ENCODE measurements around the gene SOX10.
"Not testable (repeated sequence)": the region's sequence is repeated elsewhere in the genome, so short reads cannot be mapped to it uniquely, and the experiment has no call there.

The SOX10 gene

DNA sequence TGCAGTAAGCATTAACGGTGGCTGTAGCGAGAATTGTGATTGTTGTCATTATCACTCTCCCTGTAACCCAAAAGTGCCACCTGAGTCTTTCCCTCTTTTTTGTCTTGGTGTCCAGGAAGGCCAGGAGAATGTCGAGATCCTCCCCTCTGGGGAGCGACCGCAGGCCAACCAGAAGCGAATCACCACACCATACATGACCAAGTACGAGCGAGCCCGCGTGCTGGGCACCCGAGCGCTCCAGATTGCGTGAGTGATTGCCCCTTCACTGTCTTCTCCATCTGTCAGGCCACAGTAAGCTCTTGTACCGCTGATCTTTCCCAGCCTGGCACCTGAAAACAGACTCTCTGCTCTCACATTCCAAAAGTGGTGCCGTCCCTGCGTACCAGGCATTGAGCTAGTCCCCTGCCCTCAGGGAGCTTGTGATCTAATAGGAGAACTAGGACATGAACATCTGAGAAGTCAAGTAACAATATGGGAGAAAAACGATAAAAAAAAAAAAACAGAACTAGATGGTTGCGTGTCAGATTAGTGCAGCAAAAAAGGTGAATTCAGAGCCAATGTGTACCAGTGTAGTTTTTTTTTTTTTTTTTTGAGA is 25.0 kb downstream of the SOX10 start:
- no peak for DNase-seq (ENCODE audit: low read depth)

GRCh38 chr22:37957232-37957631 is 27.1 kb downstream of the SOX10 start:
- DNase-seq (ENCODE audit: low read depth), result no peak

GRCh38 chr22:37955825-37956397 is 28.4 kb downstream of the SOX10 start:
- DNase-seq (ENCODE audit: low read depth), result not testable (repeated sequence)

- DNase-seq (ENCODE audit: low read depth), result no peak
These were observed 29.7 kb downstream of the SOX10 start for GRCh38 chr22:37954686-37955085.

- DNase-seq (ENCODE audit: low read depth), result peak; percentile 91
These were observed 30.7 kb downstream of the SOX10 start, which contains the start of the genes C22orf23 and POLR2F for GRCh38 chr22:37953437-37954179. TSS of gene C22orf23 (minus strand) at chr22:37953601. CDS start at chr22:37953149, 452 bp downstream. TSS of gene POLR2F (plus strand) at chr22:37953699. CDS start at chr22:37953788, 89 bp downstream.

DNA sequence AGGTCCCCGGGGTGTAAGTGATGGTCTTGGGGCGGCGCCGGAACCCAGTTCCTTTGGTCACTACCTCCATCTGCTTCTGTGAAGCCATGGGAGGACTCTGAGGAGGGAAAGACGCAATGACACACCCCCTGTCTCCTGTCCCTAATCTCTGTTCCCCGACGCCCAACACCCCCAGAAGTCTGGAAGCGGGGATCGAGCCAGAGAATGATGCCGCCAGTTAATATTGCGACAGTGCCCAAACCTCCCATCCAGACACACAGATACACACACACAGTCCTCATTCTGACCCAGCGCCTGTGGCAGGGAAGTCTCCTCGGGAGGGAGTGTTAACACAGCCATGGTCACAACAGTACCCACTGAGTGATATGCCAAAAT is 31.3 kb downstream of the SOX10 start:
- DNase-seq (ENCODE audit: low read depth), result no peak

DNA sequence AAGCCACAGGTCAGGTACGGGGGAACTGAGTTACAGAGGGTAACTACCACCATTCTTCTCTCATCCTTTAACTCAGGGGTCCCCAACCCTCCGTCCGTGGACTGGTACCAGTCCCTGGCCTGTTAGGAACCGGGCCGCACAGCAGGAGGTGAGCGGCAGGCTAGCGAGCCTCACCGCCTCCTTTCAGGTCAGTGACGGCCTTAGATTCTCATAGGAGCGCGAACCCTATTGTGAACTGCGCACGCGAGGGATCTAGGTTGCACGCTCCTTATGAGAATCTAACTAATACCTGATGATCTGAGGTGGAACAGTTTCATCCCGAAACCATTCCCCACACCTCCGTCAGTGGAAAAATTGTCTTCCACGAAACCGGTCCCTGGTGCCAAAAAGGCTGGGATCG is 31.7 kb downstream of the SOX10 start:
- DNase-seq (ENCODE audit: low read depth), result not testable (repeated sequence)

- no peak for DNase-seq (ENCODE audit: low read depth)
These were observed 33.0 kb downstream of the SOX10 start for GRCh38 chr22:37951305-37951704.

DNA sequence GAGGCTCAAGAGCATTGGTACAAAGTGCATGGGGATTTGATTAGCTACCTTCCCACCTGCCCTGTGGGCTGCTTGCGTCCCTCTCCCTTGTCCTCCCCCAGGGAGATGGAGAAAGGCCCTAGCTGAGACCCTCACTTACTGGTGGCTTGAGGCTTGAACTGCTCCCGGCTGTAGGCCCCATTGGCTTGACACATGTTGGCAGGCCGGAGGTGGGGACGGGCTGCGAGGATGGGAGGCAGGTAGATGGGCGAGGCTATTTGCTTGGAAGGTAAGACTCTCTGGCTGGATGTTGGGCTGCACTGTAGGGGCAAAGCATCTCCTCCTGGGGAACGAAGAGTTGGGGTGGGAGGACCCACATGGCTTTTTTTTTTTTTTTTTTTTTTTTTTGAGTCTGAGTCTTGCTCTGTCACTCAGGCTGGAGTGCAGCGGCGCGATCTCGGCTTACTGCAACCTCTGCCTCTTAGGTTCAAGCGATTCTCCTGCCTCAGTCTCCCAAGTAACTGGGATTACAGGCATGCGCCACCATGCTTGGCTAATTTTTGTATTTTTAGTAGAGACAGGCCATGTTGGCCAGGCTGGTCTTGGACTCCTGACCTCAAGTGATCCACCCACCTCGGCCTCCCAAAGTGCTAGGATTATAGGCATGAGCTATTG is 37.1 kb downstream of the SOX10 start:
- DNase-seq (ENCODE audit: low read depth), result not testable (repeated sequence)

DNA sequence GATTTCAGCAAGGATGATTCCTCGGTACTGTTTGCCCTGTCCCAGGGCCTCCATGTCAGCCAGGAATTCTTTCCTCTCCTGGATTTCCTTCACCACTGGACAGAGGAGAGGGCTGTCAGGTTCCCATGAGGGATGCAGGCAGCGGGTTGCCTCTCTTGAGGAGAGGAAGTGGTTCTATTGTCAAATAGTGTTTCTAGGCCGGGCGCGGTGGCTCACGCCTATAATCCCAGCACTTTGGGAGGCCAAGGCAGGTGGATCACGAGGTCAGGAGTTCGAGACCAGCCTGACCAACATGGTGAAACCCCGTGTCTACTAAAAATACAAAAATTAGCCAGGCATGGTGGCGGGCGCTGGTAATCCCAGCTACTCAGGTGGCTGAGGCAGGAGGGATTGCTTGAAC is 39.9 kb downstream of the SOX10 start:
- not testable (repeated sequence) for DNase-seq (ENCODE audit: low read depth)

DNA sequence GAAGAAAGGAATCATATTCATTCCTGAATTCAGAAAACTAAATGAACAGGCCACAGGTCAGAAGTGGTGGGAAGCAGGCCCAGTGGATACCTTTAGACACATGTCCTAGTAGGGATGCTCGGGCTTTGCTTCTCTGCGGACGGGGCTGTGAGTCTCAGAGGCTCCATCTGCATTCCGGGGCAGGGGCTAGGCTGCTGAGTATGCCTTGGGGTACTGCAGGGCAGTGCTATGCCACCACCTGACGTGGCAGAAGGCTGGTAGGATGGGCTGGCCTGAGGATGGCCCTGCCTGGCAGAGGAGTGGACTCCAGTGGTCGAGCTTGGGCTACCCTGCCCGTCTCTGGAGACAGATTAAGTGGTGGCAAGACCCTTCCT is 40.5 kb downstream of the SOX10 start:
- DNase-seq (ENCODE audit: low read depth), result no peak

DNA sequence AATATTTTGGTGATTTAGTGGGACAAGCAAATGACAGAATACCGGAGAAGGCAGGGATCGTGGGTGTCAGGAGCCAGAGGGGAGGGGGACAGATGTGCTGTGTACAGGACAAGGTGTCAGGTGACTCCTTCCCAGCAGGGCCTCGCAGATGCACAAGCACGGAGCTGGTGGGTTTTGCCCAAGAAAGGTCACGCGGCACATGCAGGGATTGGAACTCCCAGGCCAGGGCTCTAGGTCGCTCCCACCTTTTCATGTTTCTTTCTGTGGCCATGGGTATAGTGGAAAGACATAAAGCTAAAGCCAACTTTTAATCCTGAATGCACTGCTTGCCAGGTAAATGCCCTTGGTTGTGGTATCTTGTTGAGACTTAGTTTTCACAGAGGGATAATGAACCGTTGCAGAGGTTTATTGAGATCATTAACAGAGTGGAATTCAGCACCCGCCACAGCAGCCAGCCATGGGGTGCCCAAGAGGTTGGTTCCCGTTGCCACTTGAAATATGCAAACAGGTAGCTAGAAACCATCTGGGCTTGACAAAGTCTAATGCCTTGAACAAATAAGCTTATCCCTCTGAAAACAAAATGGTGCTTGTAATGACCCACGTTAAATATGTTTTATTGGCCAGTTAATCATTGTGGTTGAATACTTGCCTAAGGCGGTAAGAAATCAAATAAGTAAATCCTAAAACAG is 41.1 kb downstream of the SOX10 start:
- no peak for DNase-seq (ENCODE audit: low read depth)

DNA sequence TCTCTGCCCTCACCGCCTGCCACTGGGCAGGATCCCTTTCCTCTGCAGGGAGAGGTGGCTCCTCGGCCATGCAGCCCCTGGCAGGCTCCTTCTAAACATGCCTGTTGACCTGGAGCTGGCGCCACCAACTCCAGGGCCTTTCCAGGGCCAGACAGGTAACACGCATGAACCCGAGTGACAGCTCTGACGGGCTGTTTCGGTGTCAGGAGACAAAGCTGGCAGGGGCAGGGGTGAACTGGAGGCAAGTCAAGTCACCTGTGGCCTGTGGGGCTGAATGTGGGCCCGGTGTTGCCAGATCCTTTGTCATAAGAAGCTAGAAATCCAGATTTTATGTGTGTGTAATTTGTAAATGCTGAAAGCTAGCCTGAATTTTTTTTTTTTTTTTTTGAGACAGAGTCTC is 42.2 kb downstream of the SOX10 start:
- no peak for DNase-seq (ENCODE audit: low read depth)

DNA sequence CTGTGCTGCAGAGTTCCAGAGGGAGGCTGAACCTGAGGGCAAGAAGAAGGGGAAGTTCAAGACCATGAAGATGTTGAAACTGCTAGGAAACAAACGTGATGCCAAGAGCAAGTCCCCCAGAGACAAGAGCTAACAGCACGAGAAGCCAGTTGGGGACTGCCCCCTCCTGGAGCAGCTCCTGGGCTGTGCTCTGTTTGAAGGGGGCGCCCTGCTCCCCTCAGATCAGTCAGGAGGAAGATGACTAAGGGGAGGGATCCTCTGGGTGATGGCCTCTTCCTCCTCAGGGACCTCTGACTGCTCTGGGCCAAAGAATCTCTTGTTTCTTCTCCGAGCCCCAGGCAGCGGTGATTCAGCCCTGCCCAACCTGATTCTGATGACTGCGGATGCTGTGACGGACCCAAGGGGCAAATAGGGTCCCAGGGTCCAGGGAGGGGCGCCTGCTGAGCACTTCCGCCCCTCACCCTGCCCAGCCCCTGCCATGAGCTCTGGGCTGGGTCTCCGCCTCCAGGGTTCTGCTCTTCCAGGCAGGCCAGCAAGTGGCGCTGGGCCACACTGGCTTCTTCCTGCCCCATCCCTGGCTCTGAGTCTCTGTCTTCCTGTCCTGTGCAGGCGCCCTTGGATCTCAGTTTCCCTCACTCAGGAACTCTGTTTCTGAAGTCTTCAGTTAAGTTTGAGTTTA is 43.5 kb downstream of the SOX10 start:
- DNase-seq (ENCODE audit: low read depth), result no peak

- peak; percentile 86 for DNase-seq (ENCODE audit: low read depth)
These were observed 50.5 kb downstream of the SOX10 start for GRCh38 chr22:37933711-37934376.

DNA sequence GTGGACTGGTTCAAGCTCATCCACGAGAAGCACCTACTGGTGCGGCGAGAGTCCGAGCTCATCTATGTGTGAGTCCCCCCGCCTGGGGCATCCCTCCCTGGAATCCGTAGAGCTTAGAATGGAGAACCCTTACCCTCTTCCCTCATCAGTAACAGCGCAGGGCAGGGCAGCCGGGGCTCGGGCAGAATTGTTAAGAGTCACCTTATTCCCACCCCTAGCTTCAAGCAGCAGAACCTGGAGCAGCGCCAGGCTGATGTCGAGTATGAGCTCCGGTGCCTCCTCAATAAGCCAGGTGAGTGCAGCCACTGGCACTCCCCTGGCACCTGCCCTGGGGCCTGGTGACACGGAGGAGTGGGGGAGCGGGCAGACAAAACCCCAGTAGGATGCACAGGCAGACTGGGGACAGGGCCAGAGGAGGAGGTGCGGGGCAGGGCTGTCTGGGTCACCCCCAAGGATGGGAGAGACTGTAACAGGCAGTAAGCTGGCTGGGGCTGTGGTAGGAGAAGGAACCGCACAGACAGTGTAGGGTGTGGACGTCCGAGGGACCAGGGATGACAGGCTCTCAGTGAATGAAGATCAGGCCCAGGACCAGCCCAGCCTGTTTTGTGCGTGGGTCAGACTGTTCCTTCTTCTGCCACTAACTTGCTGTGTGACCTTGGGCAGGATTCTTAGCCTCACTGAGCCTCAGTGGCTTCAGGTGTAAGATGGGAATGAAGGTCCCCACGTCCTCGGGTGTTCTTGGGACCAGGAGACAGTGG is 51.4 kb downstream of the SOX10 start:
- no peak for DNase-seq (ENCODE audit: low read depth)

GRCh38 chr22:37932401-37932800 is 52.0 kb downstream of the SOX10 start:
- DNase-seq (ENCODE audit: low read depth), result no peak

- no peak for DNase-seq (ENCODE audit: low read depth)
These were observed 52.4 kb downstream of the SOX10 start for GRCh38 chr22:37931893-37932389.

GRCh38 chr22:37930952-37931440 is 53.4 kb downstream of the SOX10 start:
- no peak for DNase-seq (ENCODE audit: low read depth)

All from GM04504 (cell line).